Peyer's patch (tissue), 4 donors: Measurements from ENCODE around the gene ATP5F1E. TPM values are rescaled to one million over a fixed set of nuclear protein-coding genes. Genes with fewer than 3 reads are reported as not detected.

ENCODE experiments used
- DNase-seq, 3 donors: peaks; one replicate each; pipeline ENCODE4 v3.0.0-alpha.2; 2017 to 2019
- H3K27ac ChIP-seq, 4 donors: fragments of 200-600 bp; sonication (generic); one replicate each; pipeline ENCODE4 v1.5.1; 2016 to 2019
- H3K27me3 ChIP-seq, 2 donors: fragments of 200-600 bp; sonication (generic); one replicate each; pipeline ENCODE4 v1.5.1; 2019
- H3K36me3 ChIP-seq, 3 donors: fragments of 200-600 bp; sonication (generic); one replicate each; pipeline ENCODE4 v1.5.1; 2016 to 2019
- H3K4me1 ChIP-seq, 4 donors: fragments of 200-600 bp; sonication (generic); one replicate each; pipeline ENCODE4 v1.5.1; 2016 to 2019
- H3K4me3 ChIP-seq, 4 donors: fragments of 200-600 bp; sonication (generic); 1 replicate in 3 of 4; 2 replicates in 1 of 4; pipeline ENCODE4 v1.5.1; 2016 to 2019; ENCODE audit warnings: mild to moderate bottlenecking in 1 of 4
- H3K9me3 ChIP-seq, 4 donors: fragments of 200-600 bp; sonication (generic); one replicate each; pipeline ENCODE4 v1.5.1; 2016 to 2019; ENCODE audit warnings: mild to moderate bottlenecking in 1 of 4
- CTCF ChIP-seq, 6 experiments: fragments of 450-650 bp in 4 of 6; fragments of 200-600 bp in 2 of 6; sonication (generic) in 1 of 6; IDR thresholded peaks; one replicate each; pipeline ENCODE4 v1.5.1; 2017 to 2019; ENCODE audit warnings: antibody characterized with exemption in 6 of 6, mild to moderate bottlenecking in 3 of 6, moderate library complexity in 1 of 6
- POLR2A ChIP-seq, 2 donors: fragments of 450-650 bp; IDR thresholded peaks; one replicate each; pipeline ENCODE4 v1.5.1; 2017; ENCODE audit warnings: antibody characterized with exemption in 2 of 2, mild to moderate bottlenecking in 2 of 2, moderate library complexity in 2 of 2
- total RNA-seq, 4 donors: library from RNA; depleted of rRNA; stranded (reverse); fragments of >200 nt; gene quantifications; one replicate each; pipeline ENCODE4 v1.1.0, GENCODE V29; 2016

ATP5F1E gene
- total RNA-seq, 4 donors from 2014 or later: 20.6 to 34.0 (median 26.8) TPM

GRCh38 chr20:59026904-59027740 is 5.0 kb downstream of the ATP5F1E start:
- H3K27me3 ChIP-seq: no peaks in the 10 kb centered on the region
- peaks cover 0 to 75% (median 0%) of the 10 kb centered on the region in 3 donors for H3K36me3 ChIP-seq
- peaks cover 0 to 34% (median 11%) of the 10 kb centered on the region in 4 donors for H3K4me1 ChIP-seq
- H3K27ac ChIP-seq: no peak overlapping the region
- no peak overlapping the region for H3K4me3 ChIP-seq
- no peak for TF ChIP-seq CTCF (IDR thresholded peaks at IDR 0.05)
- no peak for TF ChIP-seq POLR2A (IDR thresholded peaks at IDR 0.05)
- DNase-seq: no peak
- H3K9me3 ChIP-seq: no peaks in the 10 kb centered on the region

GRCh38 chr20:59025511-59025910 is 6.6 kb downstream of the ATP5F1E start:
- no peak overlapping the region for H3K27ac ChIP-seq
- no peak overlapping the region for H3K4me3 ChIP-seq
- no peak for DNase-seq
- peaks cover 0 to 23% (median 9%) of the 10 kb centered on the region in 4 donors for H3K4me1 ChIP-seq
- H3K36me3 ChIP-seq: peaks cover 0 to 75% (median 0%) of the 10 kb centered on the region in 3 donors
- TF ChIP-seq POLR2A (IDR thresholded peaks at IDR 0.05): no peak
- no peak for TF ChIP-seq CTCF (IDR thresholded peaks at IDR 0.05)
- no peaks in the 10 kb centered on the region for H3K9me3 ChIP-seq
- no peaks in the 10 kb centered on the region for H3K27me3 ChIP-seq

- Histone ChIP-seq H3K27me3 (no peaks in the 10 kb centered on the region), H3K9me3 (no peaks in the 10 kb centered on the region), H3K36me3 (peaks cover 0 to 73% (median 0%) of the 10 kb centered on the region in 3 donors), H3K4me1 (peaks cover 0 to 19% (median 7%) of the 10 kb centered on the region in 4 donors), H3K4me3 (no peak overlapping the region), H3K27ac (no peak overlapping the region)
- DNase-seq: no peak
- TF ChIP-seq POLR2A (IDR thresholded peaks at IDR 0.05) (no peak), CTCF (IDR thresholded peaks at IDR 0.05) (no peak)
These were observed 7.0 kb downstream of the ATP5F1E start for GRCh38 chr20:59025086-59025485.

- TF ChIP-seq POLR2A (IDR thresholded peaks at IDR 0.05): no peak
- no peak for TF ChIP-seq CTCF (IDR thresholded peaks at IDR 0.05)
- Histone ChIP-seq H3K4me3 (no peak overlapping the region), H3K27ac (no peak overlapping the region), H3K27me3 (no peaks in the 10 kb centered on the region), H3K9me3 (no peaks in the 10 kb centered on the region), H3K4me1 (peaks cover 0 to 10% (median 2%) of the 10 kb centered on the region in 4 donors), H3K36me3 (peaks cover 0 to 63% (median 0%) of the 10 kb centered on the region in 3 donors)
- DNase-seq: peak in 1 of 3 donors; percentile 40
These were observed 8.0 kb downstream of the ATP5F1E start for GRCh38 chr20:59024111-59024530.

GRCh38 chr20:59023616-59024015 is 8.5 kb downstream of the ATP5F1E start:
- Histone ChIP-seq H3K4me3 (no peak overlapping the region), H3K4me1 (peaks cover 0 to 5% (median under 1%) of the 10 kb centered on the region in 4 donors), H3K27me3 (no peaks in the 10 kb centered on the region), H3K27ac (no peak overlapping the region), H3K9me3 (no peaks in the 10 kb centered on the region), H3K36me3 (peaks cover 0 to 58% (median 0%) of the 10 kb centered on the region in 3 donors)
- TF ChIP-seq CTCF (IDR thresholded peaks at IDR 0.05) (no peak), POLR2A (IDR thresholded peaks at IDR 0.05) (no peak)
- no peak for DNase-seq
